HG03196 (cell line): ENCODE results near the gene CERS4.
"Not testable (repeated sequence)": the region's sequence is repeated elsewhere in the genome, so short reads cannot be mapped to it uniquely, and the experiment has no call there.

Experiments
- ATAC-seq: cut with Tn5 transposase; IDR thresholded peaks from one replicate; pipeline ENCODE4 v1.9.1; 2021; ENCODE audit not compliant: unreplicated experiment

The CERS4 gene

DNA sequence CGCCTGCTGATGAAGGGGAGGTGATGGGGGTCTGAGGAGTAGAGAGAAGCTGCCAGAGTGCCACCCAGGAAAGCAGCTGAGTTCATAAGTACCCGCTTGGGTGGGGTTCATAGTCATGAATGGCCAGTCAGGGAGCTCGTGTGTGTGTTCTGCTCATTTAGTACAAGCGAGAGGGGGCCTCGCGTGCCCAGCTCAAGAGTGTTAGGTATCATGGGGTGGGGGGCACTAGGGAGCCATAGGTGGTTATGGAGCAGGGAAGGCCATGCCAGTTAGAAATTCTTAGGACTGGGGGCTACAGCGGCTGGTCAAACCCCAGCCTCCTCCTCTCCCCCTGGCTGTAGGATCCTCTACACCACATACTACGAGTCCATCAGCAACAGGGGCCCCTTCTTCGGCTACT is 52.2 kb downstream of the CERS4 start:
- ATAC-seq, result no peak

GRCh38 chr19:8261881-8262280 is 52.7 kb downstream of the CERS4 start:
- no peak for ATAC-seq

DNA sequence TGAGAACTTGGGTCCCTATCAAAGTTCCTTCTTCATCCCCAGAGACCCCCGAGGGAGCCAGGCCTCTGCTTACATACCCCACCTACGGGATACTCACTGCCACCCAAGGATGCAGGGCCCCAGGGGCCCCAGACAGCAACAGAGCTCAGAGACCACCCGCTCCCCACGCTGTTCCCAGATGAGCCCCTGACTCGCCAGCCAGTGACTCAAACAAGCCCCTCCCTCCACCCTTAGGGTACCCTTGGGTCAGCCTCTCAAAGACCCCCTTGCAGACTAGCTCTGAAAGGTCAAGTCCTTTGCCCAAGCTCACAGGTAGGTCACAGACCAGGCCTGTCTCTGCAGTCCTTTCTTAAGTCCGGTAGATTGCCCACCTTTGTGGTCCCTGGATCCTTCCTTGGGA is 53.3 kb downstream of the CERS4 start:
- ATAC-seq, result no peak

- not testable (repeated sequence) for ATAC-seq
Observed at GRCh38 chr19:8264248-8264647, 55.1 kb downstream of the CERS4 start.

DNA sequence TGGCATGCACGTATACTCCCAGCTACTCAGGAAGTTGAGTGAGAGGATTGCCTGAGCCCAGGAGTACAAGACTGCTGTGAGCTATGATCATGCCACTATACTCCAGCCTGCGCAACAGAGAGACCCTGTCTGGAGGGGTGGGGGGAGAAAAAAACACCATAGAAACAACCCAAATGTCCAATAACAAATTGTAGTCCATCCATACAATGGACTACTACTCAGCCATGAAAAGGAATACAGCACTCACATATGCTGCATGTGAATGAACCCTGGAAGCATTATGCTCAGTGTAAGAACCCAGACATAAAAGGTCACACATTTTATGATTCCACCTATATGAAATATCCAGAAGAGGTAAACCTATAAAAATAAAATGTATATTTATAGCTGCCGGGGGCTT is 56.7 kb downstream of the CERS4 start:
- no peak for ATAC-seq

DNA sequence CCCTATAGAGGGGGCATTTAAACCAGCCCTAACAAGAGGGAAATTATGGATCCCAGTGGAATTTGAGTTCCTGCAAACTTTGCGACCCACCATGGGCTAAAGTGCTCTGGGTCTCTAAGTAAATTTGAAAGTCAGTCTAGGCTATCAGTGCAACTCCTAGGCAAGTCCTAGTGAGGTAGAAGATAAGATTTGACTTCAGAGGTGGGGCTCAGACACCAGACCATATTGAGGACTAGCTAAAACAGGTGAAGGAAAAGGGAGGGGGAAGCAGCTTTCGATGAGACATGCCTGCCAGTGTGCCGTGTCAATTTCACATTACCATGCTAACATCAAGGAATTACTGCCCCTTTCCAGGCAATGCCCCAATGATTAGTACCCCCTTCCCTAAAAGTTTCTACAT is 60.6 kb downstream of the CERS4 start:
- no peak for ATAC-seq

- ATAC-seq, result not testable (repeated sequence)
Observed at GRCh38 chr19:8276508-8276907, 67.3 kb downstream of the CERS4 start.

- not testable (repeated sequence) for ATAC-seq
Observed at GRCh38 chr19:8291337-8291736, 82.2 kb downstream of the CERS4 start.

DNA sequence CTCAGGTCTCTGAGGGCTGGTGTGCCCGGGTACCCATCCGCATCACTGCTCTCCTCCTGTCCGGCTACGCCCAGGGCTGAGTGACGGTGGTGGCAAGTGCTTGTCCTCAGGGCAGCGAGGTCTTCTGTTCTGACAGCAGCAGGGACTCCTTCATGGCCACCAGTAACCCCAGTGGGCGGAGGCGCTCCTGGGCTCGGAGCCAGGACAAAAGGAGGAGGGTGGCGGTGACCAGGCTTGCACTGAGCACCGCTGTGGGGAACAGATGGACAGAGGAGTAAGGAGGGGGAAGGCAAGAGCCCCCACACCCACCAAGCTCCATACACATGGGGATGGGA is 93.2 kb downstream of the CERS4 start:
- ATAC-seq, result no peak

DNA sequence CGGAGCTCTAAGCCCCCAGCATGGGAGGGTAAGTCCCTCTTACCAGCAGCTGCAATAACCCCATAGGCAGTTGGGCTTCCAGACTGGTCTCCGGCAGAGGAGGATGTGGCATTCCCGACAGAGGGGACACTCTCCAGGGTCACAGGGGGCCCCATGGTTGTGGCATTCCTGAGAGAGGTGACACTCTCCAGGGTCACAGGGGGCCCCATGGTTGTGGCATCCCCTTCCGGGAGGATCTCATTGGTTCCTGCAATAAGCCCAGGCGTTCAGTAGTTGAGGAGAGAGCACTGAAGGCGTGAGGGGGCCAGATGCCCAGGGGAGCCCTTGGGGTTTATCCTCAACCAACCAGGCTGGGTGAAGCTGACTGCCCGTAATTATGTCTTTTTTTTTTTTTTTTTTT is 93.6 kb downstream of the CERS4 start:
- ATAC-seq, result no peak

DNA sequence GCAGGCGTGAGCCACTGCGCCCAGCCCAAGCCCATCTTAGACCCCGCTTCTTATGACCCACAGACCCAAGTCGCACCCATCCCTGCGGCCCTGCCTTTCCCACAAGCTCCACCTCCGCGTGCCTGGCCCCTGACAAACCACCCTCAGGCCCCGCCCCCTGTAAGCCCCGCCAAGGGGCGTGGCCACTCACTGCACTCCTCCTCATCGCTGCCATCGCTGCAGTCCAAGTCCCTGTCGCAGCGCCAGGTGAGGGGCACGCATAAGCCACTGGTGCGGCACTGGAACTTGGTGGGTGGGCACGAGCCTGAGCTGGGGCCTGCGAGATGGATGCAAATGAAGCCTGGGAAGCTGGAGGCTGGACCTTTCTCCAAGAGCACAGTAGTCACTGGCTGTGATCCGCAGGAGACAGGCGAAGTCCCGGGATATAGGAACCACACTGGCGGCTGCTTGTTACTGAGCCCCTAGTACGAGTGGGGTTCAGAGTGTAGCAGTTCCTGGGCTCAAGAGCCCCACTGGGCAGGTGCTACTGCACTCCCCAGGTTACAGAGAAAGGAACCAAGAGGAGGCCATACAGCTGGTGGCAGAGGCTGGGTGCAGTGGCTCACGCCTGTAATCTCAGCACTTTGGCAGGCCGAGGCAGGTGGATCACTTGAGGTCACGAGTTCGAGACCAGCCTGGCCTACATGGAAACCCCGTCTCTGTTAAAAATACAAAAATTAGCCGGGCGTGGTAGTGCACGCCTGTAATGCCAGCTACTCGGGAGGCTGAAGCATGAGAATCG is 95.9 kb downstream of the CERS4 start:
- no peak for ATAC-seq

- ATAC-seq, result no peak
Observed at GRCh38 chr19:8305798-8306197, 96.6 kb downstream of the CERS4 start.

DNA sequence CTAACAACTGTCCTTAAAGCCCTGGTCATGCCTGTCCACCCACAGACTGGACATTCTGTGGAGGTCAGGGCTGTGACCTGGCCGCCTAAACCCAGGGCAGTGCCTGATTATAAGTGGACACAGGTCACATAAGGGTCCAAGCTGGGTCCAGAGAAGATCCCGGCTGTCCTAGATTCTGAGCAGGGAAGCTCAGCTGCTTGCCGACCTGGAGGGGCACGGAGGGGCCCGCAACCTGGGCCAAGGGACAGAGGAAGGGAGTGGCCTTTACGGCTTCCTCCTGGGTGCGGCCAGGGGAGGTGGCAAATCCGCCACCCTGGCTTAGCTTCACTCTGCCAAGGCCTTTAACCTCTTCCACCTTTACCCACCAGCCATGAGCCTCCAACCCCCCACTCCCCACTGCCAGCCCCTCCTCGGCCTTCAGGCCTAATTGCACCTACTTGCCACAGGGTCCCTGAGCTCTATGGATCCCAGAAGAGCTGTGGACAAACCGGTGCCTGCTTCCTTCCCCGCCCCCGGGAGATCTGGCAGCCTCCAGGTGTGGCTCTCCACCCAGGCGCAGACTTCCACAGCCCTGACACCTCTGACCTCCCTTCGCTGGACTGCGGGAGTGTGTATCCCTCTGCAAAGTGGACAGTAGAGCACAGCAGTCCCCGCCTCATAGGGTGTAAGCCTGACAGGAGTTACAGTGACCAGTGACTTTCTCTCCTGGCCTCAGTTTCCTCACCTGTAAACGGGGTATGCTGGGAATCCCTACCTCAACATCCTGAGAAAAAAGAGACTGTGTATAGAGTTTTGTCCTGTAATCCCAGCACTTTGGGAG is 97.3 kb downstream of the CERS4 start:
- ATAC-seq, result no peak

DNA sequence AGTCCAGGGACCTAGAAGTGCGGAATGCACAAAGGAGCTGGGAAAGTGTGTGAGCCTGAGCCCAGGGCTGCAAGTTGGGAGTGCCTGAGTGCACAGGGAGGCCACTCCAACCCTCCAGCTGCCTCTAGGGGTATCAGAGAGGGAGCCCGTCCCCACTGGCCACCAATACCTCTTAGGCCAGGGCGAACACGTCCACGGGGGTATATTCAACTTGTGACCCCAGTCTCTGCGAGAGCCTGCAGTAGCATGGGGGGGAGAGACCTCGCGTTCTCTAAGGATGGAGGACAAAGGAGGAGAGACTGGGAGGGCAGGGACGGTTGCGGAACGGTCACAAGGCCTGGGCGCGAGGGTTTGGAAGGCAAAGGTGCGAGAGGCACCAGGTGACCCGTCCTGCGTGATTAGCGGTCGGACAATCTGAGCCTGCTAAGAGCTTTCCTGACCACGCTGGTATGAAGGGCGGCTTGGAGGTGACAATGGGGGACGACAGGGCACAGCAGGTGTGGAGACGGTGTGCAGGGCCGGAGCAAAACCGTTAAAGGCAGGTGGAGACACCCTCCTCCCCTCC is 98.3 kb downstream of the CERS4 start:
- ATAC-seq, result no peak

GRCh38 chr19:8307965-8308866 is 99.0 kb downstream of the CERS4 start, which contains the start of gene CD320:
Gene CD320 (minus strand): TSS chr19:8308358. CDS start chr19:8308290, 68 bp downstream.
- ATAC-seq, result peak; percentile 75

DNA sequence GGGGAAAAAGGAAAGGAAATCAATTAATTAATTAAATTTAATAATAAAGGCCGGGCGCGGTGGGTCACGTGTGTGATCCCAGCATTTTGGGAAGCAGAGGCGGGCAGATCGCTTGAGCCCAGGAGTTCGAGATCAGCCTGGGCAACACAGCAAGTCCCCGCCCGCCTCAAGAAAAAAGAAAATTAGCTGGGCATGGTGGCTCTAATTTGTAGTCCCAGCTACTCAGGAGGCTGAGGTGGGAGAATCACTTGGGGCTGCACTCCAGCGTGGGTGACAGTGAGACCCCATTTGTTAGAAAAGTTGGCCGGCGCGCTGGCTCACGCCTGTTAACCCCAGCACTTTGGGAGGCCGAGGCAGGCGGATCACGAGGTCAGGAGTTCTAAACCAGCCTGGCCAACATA is 99.7 kb downstream of the CERS4 start:
- no peak for ATAC-seq

DNA sequence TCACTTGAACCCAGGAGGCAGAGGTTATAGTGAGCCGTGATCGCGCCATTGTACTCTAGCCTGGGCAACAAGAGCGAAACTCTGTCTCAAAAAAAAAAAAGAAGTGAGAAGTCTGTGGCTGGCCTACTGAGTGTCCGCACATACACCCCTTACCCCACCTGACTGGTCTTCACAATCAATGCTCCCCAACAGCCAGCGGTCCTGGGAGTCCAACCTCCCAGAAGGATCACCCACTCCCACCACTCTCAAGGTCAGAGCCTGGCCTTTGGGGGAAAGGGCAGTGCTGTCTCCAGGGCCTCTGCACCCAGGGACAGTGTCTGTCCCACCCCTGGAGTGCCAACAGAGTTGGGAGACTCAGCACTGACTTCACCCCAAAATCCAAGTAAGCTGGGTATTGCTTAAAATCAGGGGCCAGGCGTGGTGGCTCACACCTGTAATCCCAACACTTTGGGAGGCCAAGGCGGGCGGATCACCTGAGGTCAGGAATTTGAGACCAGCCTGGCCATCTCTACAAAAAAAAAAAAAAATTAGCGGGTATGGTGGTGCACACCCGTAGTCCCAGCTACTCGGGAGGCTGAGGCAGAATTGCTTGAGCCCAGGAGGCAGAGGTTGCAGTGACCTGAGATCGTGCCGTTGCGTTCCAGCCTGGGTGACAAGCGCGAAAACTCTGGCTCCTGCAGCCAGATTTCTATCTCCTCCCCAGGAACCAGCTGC is 101.3 kb downstream of the CERS4 start:
- no peak for ATAC-seq

- no peak for ATAC-seq
Observed at GRCh38 chr19:8311461-8312260, 102.5 kb downstream of the CERS4 start.
